ENCODE results near the gene NEK4. TPM values are rescaled to one million over a fixed set of nuclear protein-coding genes. Genes with fewer than 3 reads are reported as not detected.

Gene NEK4
- polyA plus RNA-seq, 3 donors, result 5.3 to 6.2 (median 5.4) TPM

GRCh38 chr3:52794612-52795099 is 23.9 kb upstream of the NEK4 start, which contains the start of gene ITIH3:
Gene ITIH3, plus strand, starts transcription at chr3:52794796. Its CDS starts 8 bp downstream, at chr3:52794804.
- 70 to 85% (median 72%) methylated on average over 10 of the region's 10 CpGs for WGBS, 3 donors
- H3K27ac ChIP-seq (ENCODE audit: low read depth, low read length), result no peak within 1 kb of the TSS

GRCh38 chr3:52793702-52794611 is 23.2 kb upstream of the NEK4 start:
- no peak overlapping the region for H3K27ac ChIP-seq (ENCODE audit: low read depth, low read length)
- WGBS, 3 donors, result 74 to 88% (median 80%) methylated on average over 9 of the region's 9 CpGs

GRCh38 chr3:52792961-52793695 is 22.4 kb upstream of the NEK4 start:
- WGBS, 3 donors, result 79 to 91% (median 80%) methylated on average over 17 to 18 of the region's 18 CpGs
- no peak overlapping the region for H3K27ac ChIP-seq (ENCODE audit: low read depth, low read length)

- 73 to 92% (median 89%) methylated on average over 7 of the region's 7 CpGs for WGBS, 3 donors
- H3K27ac ChIP-seq (ENCODE audit: low read depth, low read length), result no peak overlapping the region
Measured at GRCh38 chr3:52792413-52792812, 21.7 kb upstream of the NEK4 start.

- H3K27ac ChIP-seq (ENCODE audit: low read depth, low read length), result no peak overlapping the region
- WGBS, 3 donors, result 74 to 86% (median 83%) methylated on average over 4 of the region's 4 CpGs
Measured at GRCh38 chr3:52791928-52792327, 21.2 kb upstream of the NEK4 start.

GRCh38 chr3:52791366-52791765 is 20.6 kb upstream of the NEK4 start:
- WGBS, 3 donors, result 80 to 85% (median 85%) methylated on average over 12 of the region's 12 CpGs
- H3K27ac ChIP-seq (ENCODE audit: low read depth, low read length), result no peak overlapping the region

- H3K27ac ChIP-seq (ENCODE audit: low read depth, low read length), result no peak overlapping the region
- 87 to 89% (median 88%) methylated on average over 13 of the region's 13 CpGs for WGBS, 3 donors
Measured at GRCh38 chr3:52790741-52791140, 20.0 kb upstream of the NEK4 start.

GRCh38 chr3:52790337-52790736 is 19.6 kb upstream of the NEK4 start:
- H3K27ac ChIP-seq (ENCODE audit: low read depth, low read length), result peak overlapping the region; percentile 23
- 86 to 89% (median 87%) methylated on average over 7 of the region's 7 CpGs for WGBS, 3 donors

- 88 to 92% (median 90%) methylated on average over 6 of the region's 6 CpGs for WGBS, 3 donors
- H3K27ac ChIP-seq (ENCODE audit: low read depth, low read length), result no peak overlapping the region
Measured at GRCh38 chr3:52789746-52790040, 19.0 kb upstream of the NEK4 start.

- WGBS, 3 donors, result 81 to 87% (median 82%) methylated on average over 16 of the region's 16 CpGs
- no peak overlapping the region for H3K27ac ChIP-seq (ENCODE audit: low read depth, low read length)
Measured at GRCh38 chr3:52788890-52789745, 18.4 kb upstream of the NEK4 start.

- 74% methylated on average over 16 to 17 of the region's 17 CpGs for WGBS, 3 donors
- no peak overlapping the region for H3K27ac ChIP-seq (ENCODE audit: low read depth, low read length)
Measured at GRCh38 chr3:52787672-52788625, 17.2 kb upstream of the NEK4 start.

GRCh38 chr3:52787246-52787645 is 16.5 kb upstream of the NEK4 start:
- 86 to 88% (median 88%) methylated on average over 11 of the region's 11 CpGs for WGBS, 3 donors
- H3K27ac ChIP-seq (ENCODE audit: low read depth, low read length), result no peak overlapping the region

GRCh38 chr3:52786330-52787215 is 15.8 kb upstream of the NEK4 start:
- 78 to 90% (median 87%) methylated on average over 19 of the region's 19 CpGs for WGBS, 3 donors
- H3K27ac ChIP-seq (ENCODE audit: low read depth, low read length), result no peak overlapping the region

GRCh38 chr3:52784931-52785590 is 14.3 kb upstream of the NEK4 start:
- 74 to 91% (median 89%) methylated on average over 5 of the region's 5 CpGs for WGBS, 3 donors
- no peak overlapping the region for H3K27ac ChIP-seq (ENCODE audit: low read depth, low read length)

GRCh38 chr3:52784021-52784621 is 13.4 kb upstream of the NEK4 start:
- 83 to 88% (median 86%) methylated on average over 18 of the region's 18 CpGs for WGBS, 3 donors
- no peak overlapping the region for H3K27ac ChIP-seq (ENCODE audit: low read depth, low read length)

- 87 to 93% (median 90%) methylated on average over 3 of the region's 3 CpGs for WGBS, 3 donors
- H3K27ac ChIP-seq (ENCODE audit: low read depth, low read length), result no peak overlapping the region
Measured at GRCh38 chr3:52783211-52783555, 12.4 kb upstream of the NEK4 start.

Measured in adipose tissue (tissue), 3 donors.